NCI-H2081 treated with DMSO at 0.1 percent for 48 hours (cell line): Measurements from ENCODE around the gene PCLO.
"Not testable (repeated sequence)": the region's sequence is repeated elsewhere in the genome, so short reads cannot be mapped to it uniquely, and the experiment has no call there.

Experiments used
- DNase-seq: peaks from one replicate; lab custom pipeline; 2025; lab: John Stamatoyannopoulos, UW

Gene PCLO

DNA sequence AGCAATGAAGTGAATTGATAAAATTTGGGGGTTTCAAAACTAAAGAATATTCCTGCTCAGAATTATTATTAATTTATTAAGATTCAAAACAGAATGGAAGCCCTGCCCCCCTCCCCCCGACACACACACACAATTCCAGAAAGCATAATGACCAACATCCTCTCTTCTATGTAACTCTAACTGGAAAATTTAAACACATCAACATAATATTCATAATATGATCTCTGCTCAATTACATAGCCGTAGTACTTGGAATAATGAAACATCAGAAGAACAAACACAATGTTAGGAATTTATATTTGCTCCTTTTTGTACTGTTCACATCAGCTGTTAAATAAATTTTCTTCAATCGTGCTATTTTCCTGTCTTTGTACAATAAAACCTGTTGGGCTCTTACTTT lies 20.8 kb downstream of the PCLO start:
- DNase-seq: no peak

DNA sequence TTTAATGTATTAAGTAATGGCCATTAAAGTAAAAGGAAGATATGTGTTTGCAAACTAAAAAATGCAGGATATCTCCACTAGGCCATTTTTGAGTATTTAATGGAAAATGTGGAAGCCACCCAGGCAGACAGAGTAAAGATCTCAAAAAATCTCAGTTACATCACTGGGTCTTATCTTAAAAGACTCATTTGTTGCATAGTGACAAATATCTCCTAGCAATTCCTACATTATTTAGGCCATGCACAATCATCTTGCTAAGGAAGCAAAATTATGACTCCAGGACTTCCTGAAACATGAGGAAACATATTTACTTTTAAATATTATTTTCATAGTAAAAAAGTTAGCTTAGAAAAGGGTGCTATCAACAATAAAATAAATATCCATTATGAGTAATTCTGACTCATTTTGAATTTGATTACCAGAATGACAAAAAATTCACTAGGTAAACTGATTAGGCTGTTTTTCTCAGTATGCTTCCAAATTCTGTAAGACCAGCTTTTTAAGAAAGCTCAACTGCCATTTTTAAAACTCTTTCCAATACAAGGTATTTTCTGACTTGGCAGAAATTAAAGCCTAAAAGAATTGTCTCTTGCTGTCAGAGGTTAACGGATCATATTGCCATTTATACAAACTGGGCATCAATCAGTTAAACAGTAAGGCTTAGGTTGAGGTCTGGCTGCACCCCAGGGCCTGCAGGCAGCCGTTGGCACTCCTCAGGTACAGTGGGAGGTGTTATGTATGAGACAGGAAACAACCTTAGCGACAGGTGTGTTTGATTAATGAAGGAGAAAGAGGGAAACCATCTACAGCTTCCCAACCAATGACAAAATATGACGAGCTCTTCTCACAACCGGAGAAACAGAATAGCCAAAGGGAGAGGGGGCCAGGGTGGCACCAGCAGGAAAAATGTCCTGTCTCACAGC lies 31.8 kb downstream of the PCLO start:
- peak; percentile 81 for DNase-seq

DNA sequence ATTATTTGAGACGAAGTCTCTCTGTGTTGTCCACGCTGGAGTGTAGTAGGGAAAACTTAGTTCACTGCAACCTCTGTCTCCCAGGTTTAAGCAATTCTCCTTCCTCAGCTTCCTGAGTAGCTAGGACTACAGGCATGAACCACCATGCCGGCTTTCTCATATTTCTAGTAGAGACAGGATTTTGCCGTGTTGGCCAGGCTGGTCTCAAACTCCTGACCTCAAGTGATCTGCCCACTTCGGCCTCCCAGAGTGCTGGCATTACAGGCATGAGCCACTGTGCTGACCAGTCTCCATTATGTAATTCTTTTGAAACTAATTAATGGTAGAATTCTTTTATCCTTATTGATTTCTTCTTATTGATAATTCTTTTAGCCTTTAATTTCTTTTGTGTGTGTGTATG lies 32.5 kb downstream of the PCLO start:
- no peak for DNase-seq

DNA sequence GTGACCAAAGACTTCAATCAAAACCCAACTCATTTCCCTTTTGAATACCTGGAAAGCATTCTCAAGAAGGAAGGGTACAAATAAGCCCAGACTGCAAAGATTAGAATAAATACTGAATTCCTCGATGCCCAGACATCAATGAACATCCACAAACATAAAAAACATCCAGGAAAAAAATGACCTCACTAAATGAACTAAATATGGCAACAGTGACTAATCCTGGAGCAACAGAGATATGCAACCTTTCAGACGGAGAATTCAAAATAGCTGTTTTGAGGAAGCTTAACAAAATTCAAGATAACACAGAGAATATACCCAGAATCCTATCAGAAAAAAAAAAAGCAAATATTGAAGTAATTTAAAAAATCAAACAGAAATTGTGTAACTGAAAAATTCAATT lies 43.2 kb downstream of the PCLO start:
- DNase-seq: no peak

DNA sequence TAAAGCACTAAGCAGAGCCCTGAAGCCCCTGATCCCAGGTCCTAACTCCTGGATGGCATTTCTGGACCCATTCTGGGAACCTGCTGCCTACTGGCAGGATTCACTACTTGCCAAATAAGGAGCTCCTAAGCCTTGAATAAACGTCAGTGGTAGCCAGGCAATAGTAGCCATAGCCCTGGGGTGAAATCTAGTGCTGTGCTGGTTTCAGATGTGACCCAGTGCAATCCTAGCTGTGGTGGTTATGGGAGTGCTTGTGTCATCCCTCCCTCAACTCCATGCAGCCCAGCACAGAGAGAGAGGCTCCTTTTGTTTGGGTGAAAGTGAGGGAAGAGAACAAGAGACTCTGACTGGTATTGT lies 43.7 kb downstream of the PCLO start:
- DNase-seq: no peak

- no peak for DNase-seq
Measured at GRCh38 chr7:83118347-83119025, 44.2 kb downstream of the PCLO start.

GRCh38 chr7:83117466-83117865 lies 45.2 kb downstream of the PCLO start:
- no peak for DNase-seq

DNA sequence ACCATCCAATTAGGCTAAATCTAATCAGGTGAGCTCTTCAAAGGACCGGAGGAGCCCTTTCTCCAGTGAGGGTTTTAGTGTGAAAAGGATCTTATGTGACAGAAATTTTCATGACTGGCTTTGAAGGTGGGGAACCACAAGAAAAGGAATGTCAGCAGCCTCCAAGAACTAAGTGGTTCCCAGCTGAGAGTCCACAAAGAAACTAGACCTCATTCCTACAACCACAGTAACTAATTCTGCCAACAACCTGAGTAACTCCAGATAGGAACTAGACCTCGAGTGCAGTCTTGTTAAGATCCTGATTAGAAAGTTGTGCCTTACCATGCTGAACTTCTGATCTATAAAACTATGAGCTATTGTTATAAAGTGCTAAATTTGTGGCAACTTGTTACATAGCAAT lies 51.3 kb downstream of the PCLO start:
- DNase-seq: no peak

GRCh38 chr7:83109352-83109751 lies 53.3 kb downstream of the PCLO start:
- no peak for DNase-seq

GRCh38 chr7:83105948-83106347 lies 56.7 kb downstream of the PCLO start:
- DNase-seq: no peak

- DNase-seq: no peak
Measured at GRCh38 chr7:83105063-83105462, 57.6 kb downstream of the PCLO start.

DNA sequence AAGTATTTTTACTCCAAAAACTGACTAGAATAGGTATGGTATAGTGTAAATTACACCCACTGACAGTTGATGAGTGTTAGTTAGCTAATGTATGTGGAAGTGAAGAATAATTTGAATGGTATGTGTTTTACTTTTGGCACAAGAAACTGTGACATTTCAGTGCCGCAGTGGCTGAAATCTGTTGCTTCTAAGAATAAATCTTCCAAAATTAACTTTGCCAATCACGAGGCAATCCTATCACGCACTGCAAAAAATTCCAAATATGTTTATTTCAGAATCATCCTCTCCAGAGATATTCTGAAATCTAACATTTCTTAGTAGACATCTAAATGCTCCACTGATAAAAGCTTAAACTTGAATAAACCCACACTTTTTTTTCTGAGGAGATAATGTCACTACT lies 61.2 kb downstream of the PCLO start:
- no peak for DNase-seq

DNA sequence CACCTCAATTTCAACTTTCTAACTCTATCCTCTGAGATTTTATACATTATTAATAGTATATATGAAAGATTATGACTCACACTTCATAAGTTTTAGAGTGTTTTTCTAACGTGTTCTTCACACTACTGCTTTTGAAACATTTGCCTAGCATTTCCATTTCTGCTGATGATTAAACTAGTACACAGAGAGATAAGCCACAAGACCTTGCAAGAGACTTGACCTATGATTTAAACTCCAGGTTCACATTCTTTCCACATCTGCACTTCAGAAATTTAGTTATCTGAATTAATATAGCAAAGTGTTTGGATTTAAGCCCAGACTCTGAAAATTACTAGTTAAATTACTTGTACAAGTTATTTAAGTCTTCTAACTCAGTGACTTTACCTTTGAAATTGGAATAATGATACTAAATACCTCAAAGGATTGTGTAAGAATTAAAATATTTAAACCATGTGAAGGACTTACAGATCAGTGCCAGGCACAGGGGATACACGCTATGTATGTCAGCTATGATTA lies 66.6 kb downstream of the PCLO start:
- DNase-seq: no peak

GRCh38 chr7:83085299-83085698 lies 77.4 kb downstream of the PCLO start:
- DNase-seq: no peak

DNA sequence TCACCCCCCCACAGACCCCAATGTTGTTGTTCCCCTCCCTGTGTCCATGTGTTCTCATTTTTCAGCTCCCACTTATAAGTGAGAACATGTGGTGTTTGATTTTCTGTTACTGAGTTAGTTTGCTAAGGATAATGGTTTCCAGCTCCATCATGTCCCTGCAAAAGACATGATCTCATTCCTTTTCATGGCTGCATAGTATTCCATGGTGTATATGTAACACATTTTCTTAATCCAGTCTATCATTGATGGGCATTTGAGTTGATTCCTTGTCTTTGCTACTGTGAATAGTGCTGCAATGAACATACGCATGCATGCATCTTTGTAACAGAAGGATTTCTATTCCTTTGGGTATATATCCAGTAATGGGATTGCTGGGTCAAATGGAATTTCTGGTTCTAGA lies 82.8 kb downstream of the PCLO start:
- DNase-seq: not testable (repeated sequence)

GRCh38 chr7:83077328-83077727 lies 85.4 kb downstream of the PCLO start:
- no peak for DNase-seq

GRCh38 chr7:83072576-83073517 lies 89.8 kb downstream of the PCLO start:
- DNase-seq: peak; percentile 4

- no peak for DNase-seq
Measured at GRCh38 chr7:83065714-83066113, 97.0 kb downstream of the PCLO start.

- peak; percentile 76 for DNase-seq
Measured at GRCh38 chr7:83060218-83060617, 102.5 kb downstream of the PCLO start.

DNA sequence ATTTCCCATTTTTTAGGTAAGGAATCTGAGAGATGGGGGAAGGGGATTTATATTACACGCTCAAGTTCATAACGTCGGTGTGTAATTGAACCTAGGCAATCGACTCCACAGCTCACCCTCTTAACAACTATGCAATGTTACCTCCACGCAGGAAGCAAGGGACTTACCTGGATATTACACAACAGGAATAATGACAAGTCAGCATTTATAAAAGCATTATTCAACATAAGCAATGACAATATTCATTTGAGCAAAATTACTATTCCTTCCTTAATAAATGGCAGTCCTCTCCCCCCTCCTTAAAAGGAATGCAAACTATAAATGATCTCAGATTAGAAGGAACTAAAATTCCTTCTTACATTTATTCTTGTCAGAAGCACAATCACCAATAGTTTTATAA lies 104.0 kb downstream of the PCLO start:
- no peak for DNase-seq

DNA sequence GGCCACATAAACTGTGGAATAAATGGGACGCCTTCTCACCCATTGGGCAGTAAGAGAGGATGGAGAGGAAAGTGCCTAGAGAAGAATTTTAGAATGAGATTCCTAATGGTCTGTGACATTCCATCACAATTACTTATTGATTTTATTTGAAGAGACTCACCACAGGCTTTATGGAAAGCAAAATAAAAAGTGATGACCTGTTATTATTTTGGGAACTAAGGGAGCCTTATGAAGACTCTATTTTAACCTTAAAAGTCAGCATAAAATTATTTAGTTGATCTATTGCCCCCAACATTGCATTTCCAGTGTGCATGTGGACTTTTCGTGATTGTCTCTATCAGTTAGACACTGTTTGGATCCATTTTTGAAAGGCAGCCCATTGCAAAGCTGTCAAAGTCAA lies 107.5 kb downstream of the PCLO start:
- no peak for DNase-seq

GRCh38 chr7:83054472-83054871 lies 108.2 kb downstream of the PCLO start:
- DNase-seq: no peak
